ENCODE results near the gene PNLIPRP2.

GRCh38 chr10:116656044-116656443 lies 35.3 kb downstream of the PNLIPRP2 start:
- TF ChIP-seq NRF1 (IDR thresholded peaks at IDR 0.05; ENCODE audit: low read depth, low read length) (no peak), USF2 (IDR thresholded peaks at IDR 0.05; ENCODE audit: borderline replicate concordance, low read depth, low read length) (no peak), EP300 (IDR thresholded peaks at IDR 0.05; ENCODE audit: borderline replicate concordance in 1 of 2, low read depth in 1 of 2, low read length in 1 of 2) (no peak), TAF1 (IDR thresholded peaks at IDR 0.05; ENCODE audit: borderline replicate concordance, low read depth, low read length) (no peak), YY1 (IDR thresholded peaks at IDR 0.05; ENCODE audit: low read depth) (no peak)
- TF ChIP-seq, protein P1, sequence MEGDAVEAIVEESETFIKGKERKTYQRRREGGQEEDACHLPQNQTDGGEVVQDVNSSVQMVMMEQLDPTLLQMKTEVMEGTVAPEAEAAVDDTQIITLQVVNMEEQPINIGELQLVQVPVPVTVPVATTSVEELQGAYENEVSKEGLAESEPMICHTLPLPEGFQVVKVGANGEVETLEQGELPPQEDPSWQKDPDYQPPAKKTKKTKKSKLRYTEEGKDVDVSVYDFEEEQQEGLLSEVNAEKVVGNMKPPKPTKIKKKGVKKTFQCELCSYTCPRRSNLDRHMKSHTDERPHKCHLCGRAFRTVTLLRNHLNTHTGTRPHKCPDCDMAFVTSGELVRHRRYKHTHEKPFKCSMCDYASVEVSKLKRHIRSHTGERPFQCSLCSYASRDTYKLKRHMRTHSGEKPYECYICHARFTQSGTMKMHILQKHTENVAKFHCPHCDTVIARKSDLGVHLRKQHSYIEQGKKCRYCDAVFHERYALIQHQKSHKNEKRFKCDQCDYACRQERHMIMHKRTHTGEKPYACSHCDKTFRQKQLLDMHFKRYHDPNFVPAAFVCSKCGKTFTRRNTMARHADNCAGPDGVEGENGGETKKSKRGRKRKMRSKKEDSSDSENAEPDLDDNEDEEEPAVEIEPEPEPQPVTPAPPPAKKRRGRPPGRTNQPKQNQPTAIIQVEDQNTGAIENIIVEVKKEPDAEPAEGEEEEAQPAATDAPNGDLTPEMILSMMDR (IDR thresholded peaks at IDR 0.05), result no peak
